A549 (cell line): ENCODE data around the gene SGTB. TPM values are rescaled to one million over a fixed set of nuclear protein-coding genes. Genes with fewer than 3 reads are reported as not detected.

Experiments used
- ATAC-seq, 2 experiments: fragments of 200-7000 bp in 1 of 2; fragments of >200 bp in 1 of 2; cut with Nextera tagmentation in 1 of 2; cut with Tn5 transposase in 1 of 2; 3 replicates each; pipeline versions ENCODE4 v1.8.0 to v1.9.1; 2018 to 2020; ENCODE audit warnings: mild to moderate bottlenecking in 1 of 2, moderate library complexity in 1 of 2
- CTCF ChIA-PET: fragments of 300-600 bp; sonication (Branson Sonifier 250); formaldehyde crosslinking; extraction: SDS; loops from one replicate; lab custom pipeline; 2021; ENCODE audit warnings: antibody characterized with exemption, inconsistent platforms; lab: Yijun Ruan, JAX
- POLR2A ChIA-PET: fragments of 350-600 bp; formaldehyde crosslinking; extraction: SDS; loops from one replicate; lab custom pipeline; 2021; ENCODE audit warnings: antibody characterized with exemption, inconsistent platforms; lab: Yijun Ruan, JAX
- DNase-seq, 2 experiments: peaks; one replicate each; pipeline versions ENCODE4 v3.0.0 to v3.0.0-alpha.2; 2011 to 2016; ENCODE audit warnings: low read depth in 1 of 2, low spot score in 1 of 2
- FAIRE-seq: peaks from 2 replicates; lab custom pipeline; 2011; peaks lifted over from hg19 to GRCh38; lab: Jason Lieb, UNC
- H3K27ac ChIP-seq, 2 experiments: fragments of >200 bp; sonication (Bioruptor Twin); formaldehyde crosslinking; 3 replicates each; pipeline ENCODE4 v1.5.1; 2016 to 2017
- H3K4me1 ChIP-seq: fragments of >200 bp; sonication (Bioruptor Twin); formaldehyde crosslinking; 3 replicates; pipeline ENCODE4 v1.6.1; 2016
- H3K4me2 ChIP-seq: fragments of >200 bp; sonication (Bioruptor Twin); formaldehyde crosslinking; 3 replicates; pipeline ENCODE4 v1.6.1; 2016
- H3K4me3 ChIP-seq: fragments of >200 bp; sonication (Bioruptor Twin); formaldehyde crosslinking; 3 replicates; pipeline ENCODE4 v1.5.1; 2016
- H3K9me3 ChIP-seq: fragments of >200 bp; sonication (Bioruptor Twin); formaldehyde crosslinking; 3 replicates; pipeline ENCODE4 v1.6.1; 2016
- CEBPB ChIP-seq, 2 experiments: fragments of >200 bp in 1 of 2; sonication (Bioruptor Twin) in 1 of 2; formaldehyde crosslinking in 1 of 2; IDR thresholded peaks; 2 replicates each; pipeline ENCODE4 v1.6.1; 2012 to 2016
- CHD2 ChIP-seq: fragments of 150-350 bp; IDR thresholded peaks from 2 replicates; pipeline ENCODE4 v1.6.1; 2014; ENCODE audit warnings: low read length; ENCODE audit not compliant: partially characterized antibody
- EHMT2 ChIP-seq: fragments of 200-600 bp; sonication (generic); IDR thresholded peaks from 2 replicates; pipeline ENCODE4 v1.6.1; 2016; ENCODE audit warnings: antibody characterized with exemption, low read depth, mild to moderate bottlenecking, moderate library complexity
- FOSL2 ChIP-seq, 2 experiments: fragments of 450-650 bp in 1 of 2; fragments of >200 bp in 1 of 2; sonication (Bioruptor Twin) in 1 of 2; formaldehyde crosslinking; IDR thresholded peaks; 2 replicates each; pipeline versions ENCODE4 v1.5.0 to v1.6.1; 2016 to 2020; ENCODE audit warnings: mild to moderate bottlenecking in 1 of 2, moderate library complexity in 1 of 2
- GATA3 ChIP-seq: IDR thresholded peaks from 2 replicates; pipeline ENCODE4 v1.6.1; 2012; ENCODE audit warnings: borderline replicate concordance
- HOXA7 ChIP-seq: fragments of 250-450 bp; sonication (Bioruptor Pico); IDR thresholded peaks from 2 replicates; pipeline ENCODE4 v1.5.0; 2020; ENCODE audit warnings: mild to moderate bottlenecking, moderate library complexity
- HOXB13 ChIP-seq: fragments of 250-450 bp; sonication (Bioruptor Pico); IDR thresholded peaks from 2 replicates; pipeline ENCODE4 v1.5.0; 2020; ENCODE audit warnings: low read depth, mild to moderate bottlenecking, moderate library complexity
- JUN ChIP-seq, 2 experiments: fragments of >200 bp; sonication (Bioruptor Twin); formaldehyde crosslinking; IDR thresholded peaks; 2 replicates in 1 of 2; 3 replicates in 1 of 2; pipeline ENCODE4 v1.6.1; 2016 to 2017
- KDM5A ChIP-seq: fragments of 200-600 bp; sonication (generic); IDR thresholded peaks from 2 replicates; pipeline ENCODE4 v1.6.1; 2016; ENCODE audit warnings: antibody characterized with exemption, mild to moderate bottlenecking
- NPAS2 ChIP-seq: fragments of 250-450 bp; sonication (Bioruptor Pico); IDR thresholded peaks from 2 replicates; pipeline ENCODE4 v1.8.0; 2022; ENCODE audit warnings: mild to moderate bottlenecking, moderate library complexity, borderline replicate concordance
- PHF8 ChIP-seq: fragments of 200-600 bp; sonication (generic); IDR thresholded peaks from 2 replicates; pipeline ENCODE4 v1.6.1; 2016; ENCODE audit warnings: low read depth, mild to moderate bottlenecking, antibody characterized with exemption, moderate library complexity, borderline replicate concordance
- POLR2A ChIP-seq: IDR thresholded peaks from 2 replicates; pipeline ENCODE4 v1.6.1; 2012; ENCODE audit warnings: mild to moderate bottlenecking, low read length
- RCOR1 ChIP-seq: fragments of 150-350 bp; IDR thresholded peaks from 2 replicates; pipeline ENCODE4 v1.6.1; 2014; ENCODE audit warnings: antibody characterized with exemption, low read length, low read depth
- ZC3H11A ChIP-seq: fragments of 450-650 bp; IDR thresholded peaks from 2 replicates; pipeline ENCODE4 v1.6.1; 2014; ENCODE audit warnings: antibody characterized with exemption, mild to moderate bottlenecking
- ZFP36 ChIP-seq: fragments of 450-650 bp; IDR thresholded peaks from 2 replicates; pipeline ENCODE4 v1.6.1; 2014; ENCODE audit warnings: borderline replicate concordance; ENCODE audit not compliant: partially characterized antibody
- ZSCAN20 ChIP-seq: fragments of 250-450 bp; sonication (Bioruptor Pico); IDR thresholded peaks from 2 replicates; pipeline ENCODE4 v1.8.0; 2022; ENCODE audit warnings: mild to moderate bottlenecking, moderate library complexity
- WGBS: methylation state at CpG from one replicate; pipeline ENCODE4 v1.1.6; 2017; ENCODE audit errors: missing lambda C conversion rate; 5-methylcytosine and 5-hydroxymethylcytosine counted together
- polyA plus RNA-seq, 4 experiments: library from polyadenylated mRNA; depleted of rRNA in 3 of 4; stranded (reverse); fragments of >200 nt; fragmentation: RNase III in 1 of 4; extraction: RNeasy Plus Mini Kit Qiagen cat#74134 plus additional on column Dnase treatment in 1 of 4; gene quantifications; 2 replicates in 3 of 4; 3 replicates in 1 of 4; pipeline ENCODE4 v1.2.3, GENCODE V29; 2011 to 2017
- TF ChIP-seq, protein P1 (sequence below): fragments of >200 bp; sonication (Bioruptor Twin); formaldehyde crosslinking; IDR thresholded peaks from 3 replicates; pipeline ENCODE4 v1.6.1; 2016
- TF ChIP-seq, protein P2 (sequence below): IDR thresholded peaks from 2 replicates; pipeline ENCODE4 v1.6.1; 2012
- TF ChIP-seq, protein P3 (sequence below): fragments of >200 bp; sonication (Bioruptor Twin); formaldehyde crosslinking; IDR thresholded peaks from 3 replicates; pipeline ENCODE4 v1.5.1; 2016

The SGTB gene
- polyA plus RNA-seq, 2 of the 4 experiments (the other 2 are of a cell fraction) = 8.6 to 17.4 TPM

DNA sequence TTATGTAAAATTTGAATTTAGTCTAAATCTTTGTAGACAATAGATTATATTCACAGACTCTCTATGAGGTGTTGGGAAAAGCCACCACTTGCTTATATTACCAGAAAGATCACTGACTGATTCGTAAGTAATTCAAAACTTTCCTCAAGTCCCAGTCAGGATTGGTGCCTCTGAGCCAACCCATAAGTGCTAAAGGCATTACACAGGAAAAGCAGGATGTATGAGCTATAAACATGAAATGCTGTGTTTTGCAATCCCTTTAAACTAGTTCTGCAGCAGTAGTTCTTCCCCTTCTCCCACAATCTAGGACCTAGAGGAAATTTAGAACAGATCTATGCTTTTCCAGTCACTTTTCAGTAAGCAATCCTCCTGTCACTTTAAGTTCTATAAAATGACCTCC, 49.1 kb downstream of the SGTB start:
- Histone ChIP-seq H3K4me3 (no peak overlapping the region), H3K4me2 (no peak overlapping the region), H3K27ac (no peak overlapping the region), H3K4me1 (no peaks in the 10 kb centered on the region), H3K9me3 (no peaks in the 10 kb centered on the region)
- no peak for ATAC-seq
- CTCF ChIA-PET = interaction anchor here (1.2 to 2.5 kb wide), 3 partner anchors 8 to 26 kb away, joined by 3 to 10 read pairs (median 7); no protein-coding TSS in a partner anchor
- no peak for DNase-seq
- no peak for FAIRE-seq
- POLR2A ChIA-PET = no interaction called here
- TF ChIP-seq KDM5A (no peak), HOXA7 (CRISPR knock-in tag) (no peak), EHMT2 (no peak), GATA3 (no peak), CHD2 (no peak), ZC3H11A (no peak)
- TF ChIP-seq, protein P1, sequence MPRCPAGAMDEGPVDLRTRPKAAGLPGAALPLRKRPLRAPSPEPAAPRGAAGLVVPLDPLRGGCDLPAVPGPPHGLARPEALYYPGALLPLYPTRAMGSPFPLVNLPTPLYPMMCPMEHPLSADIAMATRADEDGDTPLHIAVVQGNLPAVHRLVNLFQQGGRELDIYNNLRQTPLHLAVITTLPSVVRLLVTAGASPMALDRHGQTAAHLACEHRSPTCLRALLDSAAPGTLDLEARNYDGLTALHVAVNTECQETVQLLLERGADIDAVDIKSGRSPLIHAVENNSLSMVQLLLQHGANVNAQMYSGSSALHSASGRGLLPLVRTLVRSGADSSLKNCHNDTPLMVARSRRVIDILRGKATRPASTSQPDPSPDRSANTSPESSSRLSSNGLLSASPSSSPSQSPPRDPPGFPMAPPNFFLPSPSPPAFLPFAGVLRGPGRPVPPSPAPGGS = no peak
- WGBS = 78% methylated on average over 1 of the region's 1 CpG

DNA sequence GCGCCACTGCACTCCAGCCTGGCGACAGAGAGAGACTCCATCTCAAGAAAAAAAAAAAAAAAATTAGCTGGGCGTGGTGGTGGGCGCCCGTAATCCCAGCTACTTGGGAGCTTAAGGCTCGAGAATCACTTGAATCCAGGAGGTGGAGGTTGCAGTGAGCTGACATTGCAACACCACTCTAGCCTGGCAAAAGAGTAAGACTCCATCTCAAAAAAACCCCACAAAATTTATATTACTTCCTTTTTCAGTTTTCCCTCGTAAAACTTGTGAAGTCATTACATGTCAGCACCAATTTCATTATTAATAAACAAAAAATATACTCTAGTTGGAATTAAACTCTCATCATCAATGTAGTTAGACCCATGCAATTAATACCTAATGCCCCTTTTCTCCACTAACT, 53.2 kb downstream of the SGTB start:
- CTCF ChIA-PET = interaction anchor here (0.6 kb wide), 1 partner anchor 9 kb away, joined by 3 read pairs; no protein-coding TSS in a partner anchor
- no peaks in the 10 kb centered on the region for H3K4me1 ChIP-seq
- H3K4me3 ChIP-seq = no peak overlapping the region
- no peak for DNase-seq
- POLR2A ChIA-PET = no interaction called here
- no peak overlapping the region for H3K4me2 ChIP-seq
- no peak for FAIRE-seq
- H3K9me3 ChIP-seq = no peaks in the 10 kb centered on the region
- TF ChIP-seq HOXB13 (CRISPR knock-in tag) (no peak), POLR2A (no peak), ZFP36 (no peak), ZSCAN20 (CRISPR knock-in tag) (no peak), ZC3H11A (no peak), EHMT2 (no peak), PHF8 (no peak), JUN (IDR thresholded peaks at IDR 0.05) (no peak), HOXA7 (CRISPR knock-in tag) (no peak), FOSL2 (IDR thresholded peaks at IDR 0.05) (no peak), FOSL2 (CRISPR knock-in tag; IDR thresholded peaks at IDR 0.05) (no peak), NPAS2 (CRISPR knock-in tag) (no peak), RCOR1 (no peak), CEBPB (IDR thresholded peaks at IDR 0.05) (no peak), KDM5A (no peak)
- TF ChIP-seq, protein P2, sequence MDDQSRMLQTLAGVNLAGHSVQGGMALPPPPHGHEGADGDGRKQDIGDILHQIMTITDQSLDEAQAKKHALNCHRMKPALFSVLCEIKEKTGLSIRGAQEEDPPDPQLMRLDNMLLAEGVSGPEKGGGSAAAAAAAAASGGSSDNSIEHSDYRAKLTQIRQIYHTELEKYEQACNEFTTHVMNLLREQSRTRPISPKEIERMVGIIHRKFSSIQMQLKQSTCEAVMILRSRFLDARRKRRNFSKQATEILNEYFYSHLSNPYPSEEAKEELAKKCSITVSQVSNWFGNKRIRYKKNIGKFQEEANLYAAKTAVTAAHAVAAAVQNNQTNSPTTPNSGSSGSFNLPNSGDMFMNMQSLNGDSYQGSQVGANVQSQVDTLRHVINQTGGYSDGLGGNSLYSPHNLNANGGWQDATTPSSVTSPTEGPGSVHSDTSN = no peak
- TF ChIP-seq, protein P3, sequence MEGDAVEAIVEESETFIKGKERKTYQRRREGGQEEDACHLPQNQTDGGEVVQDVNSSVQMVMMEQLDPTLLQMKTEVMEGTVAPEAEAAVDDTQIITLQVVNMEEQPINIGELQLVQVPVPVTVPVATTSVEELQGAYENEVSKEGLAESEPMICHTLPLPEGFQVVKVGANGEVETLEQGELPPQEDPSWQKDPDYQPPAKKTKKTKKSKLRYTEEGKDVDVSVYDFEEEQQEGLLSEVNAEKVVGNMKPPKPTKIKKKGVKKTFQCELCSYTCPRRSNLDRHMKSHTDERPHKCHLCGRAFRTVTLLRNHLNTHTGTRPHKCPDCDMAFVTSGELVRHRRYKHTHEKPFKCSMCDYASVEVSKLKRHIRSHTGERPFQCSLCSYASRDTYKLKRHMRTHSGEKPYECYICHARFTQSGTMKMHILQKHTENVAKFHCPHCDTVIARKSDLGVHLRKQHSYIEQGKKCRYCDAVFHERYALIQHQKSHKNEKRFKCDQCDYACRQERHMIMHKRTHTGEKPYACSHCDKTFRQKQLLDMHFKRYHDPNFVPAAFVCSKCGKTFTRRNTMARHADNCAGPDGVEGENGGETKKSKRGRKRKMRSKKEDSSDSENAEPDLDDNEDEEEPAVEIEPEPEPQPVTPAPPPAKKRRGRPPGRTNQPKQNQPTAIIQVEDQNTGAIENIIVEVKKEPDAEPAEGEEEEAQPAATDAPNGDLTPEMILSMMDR = no peak
- H3K27ac ChIP-seq = no peak overlapping the region
- no peak for ATAC-seq
- 75% methylated on average over 7 of the region's 7 CpGs for WGBS
